Thyroid gland (tissue), 4 donors: ENCODE results near the gene NGEF.

Experiments used
- POLR2A ChIP-seq, 2 donors: fragments of 450-650 bp; IDR thresholded peaks; one replicate each; pipeline ENCODE4 v1.6.1; 2017; ENCODE audit warnings: antibody characterized with exemption in 2 of 2, mild to moderate bottlenecking in 2 of 2, moderate library complexity in 1 of 2
- TF ChIP-seq, protein P1 (sequence below), 6 experiments: fragments of 200-600 bp in 3 of 6; fragments of 450-650 bp in 3 of 6; sonication (generic) in 3 of 6; IDR thresholded peaks; one replicate each; pipeline ENCODE4 v1.5.1; 2016 to 2019; ENCODE audit warnings: antibody characterized with exemption in 6 of 6, mild to moderate bottlenecking in 2 of 6, inconsistent platforms in 1 of 6, moderate library complexity in 1 of 6

DNA sequence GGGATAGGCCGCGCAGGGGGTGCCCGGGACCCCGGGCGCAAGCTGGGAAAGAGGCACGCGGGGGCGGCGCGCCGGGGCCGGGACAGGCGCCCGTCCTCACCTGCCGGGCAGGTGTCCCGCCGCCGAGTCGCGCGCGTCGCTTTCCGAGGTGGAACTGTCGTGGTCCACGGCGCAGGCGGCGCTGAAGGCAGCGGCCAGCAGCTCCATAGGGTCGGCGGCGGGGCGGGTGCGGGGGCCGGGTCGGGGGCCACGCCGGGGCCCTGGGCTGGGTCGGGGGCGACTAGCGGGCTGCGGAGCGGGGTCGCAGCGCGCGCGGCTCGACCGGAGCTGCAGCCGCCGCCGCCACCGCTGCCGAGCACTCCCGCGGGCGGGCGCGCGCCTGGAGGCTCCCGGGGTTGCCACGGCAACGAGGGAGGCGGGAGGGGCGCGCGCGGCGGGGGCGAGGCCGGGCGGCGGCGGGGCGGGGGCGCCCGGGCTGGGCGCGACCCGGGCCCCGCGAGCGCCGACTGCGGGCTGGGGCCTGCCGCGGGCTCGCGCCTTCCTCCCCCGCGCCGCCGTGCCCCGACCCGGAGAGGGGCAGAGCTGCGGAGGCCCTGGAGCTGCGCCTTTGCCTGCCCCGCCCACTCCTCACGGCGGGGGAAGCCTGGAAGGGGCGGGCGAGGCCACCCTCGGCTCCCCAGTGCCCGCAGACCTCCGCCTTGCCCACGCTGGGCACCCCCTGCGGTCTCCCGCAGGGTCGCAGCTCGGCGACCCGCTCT is 85.1 kb downstream of the NGEF start:
- TF ChIP-seq POLR2A (IDR thresholded peaks at IDR 0.05), result no peak
- TF ChIP-seq, protein P1, sequence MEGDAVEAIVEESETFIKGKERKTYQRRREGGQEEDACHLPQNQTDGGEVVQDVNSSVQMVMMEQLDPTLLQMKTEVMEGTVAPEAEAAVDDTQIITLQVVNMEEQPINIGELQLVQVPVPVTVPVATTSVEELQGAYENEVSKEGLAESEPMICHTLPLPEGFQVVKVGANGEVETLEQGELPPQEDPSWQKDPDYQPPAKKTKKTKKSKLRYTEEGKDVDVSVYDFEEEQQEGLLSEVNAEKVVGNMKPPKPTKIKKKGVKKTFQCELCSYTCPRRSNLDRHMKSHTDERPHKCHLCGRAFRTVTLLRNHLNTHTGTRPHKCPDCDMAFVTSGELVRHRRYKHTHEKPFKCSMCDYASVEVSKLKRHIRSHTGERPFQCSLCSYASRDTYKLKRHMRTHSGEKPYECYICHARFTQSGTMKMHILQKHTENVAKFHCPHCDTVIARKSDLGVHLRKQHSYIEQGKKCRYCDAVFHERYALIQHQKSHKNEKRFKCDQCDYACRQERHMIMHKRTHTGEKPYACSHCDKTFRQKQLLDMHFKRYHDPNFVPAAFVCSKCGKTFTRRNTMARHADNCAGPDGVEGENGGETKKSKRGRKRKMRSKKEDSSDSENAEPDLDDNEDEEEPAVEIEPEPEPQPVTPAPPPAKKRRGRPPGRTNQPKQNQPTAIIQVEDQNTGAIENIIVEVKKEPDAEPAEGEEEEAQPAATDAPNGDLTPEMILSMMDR (IDR thresholded peaks at IDR 0.05), result no peak
